GM21526 (cell line): ENCODE results near the gene FSCN2.

ENCODE experiments used
- ATAC-seq: cut with Tn5 transposase; IDR thresholded peaks from one replicate; pipeline ENCODE4 v1.9.1; 2021; ENCODE audit warnings: moderate library complexity; ENCODE audit not compliant: unreplicated experiment, low FRiP score

FSCN2 gene

GRCh38 chr17:81538651-81539570, 10.7 kb downstream of the FSCN2 start:
- ATAC-seq = no peak

DNA sequence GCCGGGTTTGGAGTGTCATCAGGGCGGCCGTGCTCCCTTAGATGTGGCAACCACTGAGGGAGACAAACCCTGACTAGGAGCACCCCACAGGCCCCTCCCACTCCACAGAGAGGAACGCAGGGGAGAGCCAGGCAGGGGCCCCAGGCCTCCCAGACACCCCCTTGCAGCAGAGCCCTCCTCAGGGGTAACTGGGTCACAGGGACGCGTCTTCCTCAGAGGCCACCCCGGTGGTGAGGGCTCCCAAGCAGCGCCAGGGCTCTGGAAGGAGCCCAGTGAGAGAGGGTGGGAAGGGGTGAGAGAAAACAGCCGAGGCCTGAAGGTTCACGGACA, 11.4 kb downstream of the FSCN2 start:
- no peak for ATAC-seq

DNA sequence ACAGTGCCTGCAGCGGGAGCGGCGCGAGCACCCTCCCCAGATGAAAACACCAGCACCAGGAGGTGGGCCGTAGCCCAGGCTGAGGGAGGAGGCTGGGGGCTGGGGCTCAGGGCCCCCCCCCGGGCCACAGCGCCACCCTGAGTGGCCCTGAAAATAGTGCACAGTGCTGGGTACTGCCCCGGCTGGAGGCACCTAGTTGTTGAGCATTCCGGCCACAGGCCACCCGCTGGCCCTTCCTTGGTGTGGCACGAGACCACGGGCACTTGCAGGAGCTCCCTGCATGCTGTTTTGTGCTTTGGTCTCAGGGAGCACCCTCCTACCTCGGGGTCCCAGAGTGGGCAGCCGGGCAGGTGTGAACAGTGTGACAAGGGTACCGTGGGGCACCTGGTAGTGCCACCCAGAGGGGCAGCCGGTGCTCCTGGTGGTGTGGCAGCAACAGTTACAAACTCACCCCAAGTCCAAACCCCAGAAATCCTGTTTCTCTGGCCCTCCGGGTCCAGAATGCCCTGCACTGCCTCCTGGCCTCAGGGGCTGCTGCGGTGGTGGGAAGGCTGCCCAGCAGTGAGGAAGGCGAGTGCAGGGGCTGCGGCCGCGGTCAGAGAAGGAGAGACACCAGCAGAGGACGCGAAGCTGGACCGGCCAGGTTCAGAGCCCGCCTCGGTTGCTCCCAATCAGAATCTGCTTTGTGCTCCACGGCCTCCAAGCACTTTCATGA, 11.9 kb downstream of the FSCN2 start:
- ATAC-seq = no peak

- ATAC-seq = no peak
These were observed 12.5 kb downstream of the FSCN2 start for GRCh38 chr17:81540676-81541027.

- no peak for ATAC-seq
These were observed 12.9 kb downstream of the FSCN2 start for GRCh38 chr17:81541123-81541522.

GRCh38 chr17:81542431-81543338, 14.5 kb downstream of the FSCN2 start:
- ATAC-seq = no peak

DNA sequence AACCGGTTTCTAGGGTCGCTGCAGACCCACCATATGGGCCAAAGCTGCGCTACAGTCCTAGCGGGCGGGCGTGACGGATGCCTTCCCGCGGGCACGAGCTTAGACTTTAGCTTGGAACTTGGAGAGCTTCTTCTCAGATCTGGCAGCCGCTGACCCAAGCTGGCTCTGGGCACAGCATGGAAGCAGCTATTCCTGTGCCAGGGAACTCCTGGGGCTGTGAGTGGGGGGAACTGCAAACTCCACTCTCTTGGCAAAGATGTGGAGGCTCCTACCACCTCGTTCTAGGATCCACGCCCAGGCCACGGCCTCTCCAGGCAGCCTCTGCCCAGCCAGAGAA, 15.1 kb downstream of the FSCN2 start:
- ATAC-seq = no peak

- ATAC-seq = no peak
These were observed 15.6 kb downstream of the FSCN2 start for GRCh38 chr17:81543756-81544155.

- no peak for ATAC-seq
These were observed 16.3 kb downstream of the FSCN2 start for GRCh38 chr17:81544281-81544974.

- ATAC-seq = no peak
These were observed 17.2 kb downstream of the FSCN2 start for GRCh38 chr17:81545160-81545949.

DNA sequence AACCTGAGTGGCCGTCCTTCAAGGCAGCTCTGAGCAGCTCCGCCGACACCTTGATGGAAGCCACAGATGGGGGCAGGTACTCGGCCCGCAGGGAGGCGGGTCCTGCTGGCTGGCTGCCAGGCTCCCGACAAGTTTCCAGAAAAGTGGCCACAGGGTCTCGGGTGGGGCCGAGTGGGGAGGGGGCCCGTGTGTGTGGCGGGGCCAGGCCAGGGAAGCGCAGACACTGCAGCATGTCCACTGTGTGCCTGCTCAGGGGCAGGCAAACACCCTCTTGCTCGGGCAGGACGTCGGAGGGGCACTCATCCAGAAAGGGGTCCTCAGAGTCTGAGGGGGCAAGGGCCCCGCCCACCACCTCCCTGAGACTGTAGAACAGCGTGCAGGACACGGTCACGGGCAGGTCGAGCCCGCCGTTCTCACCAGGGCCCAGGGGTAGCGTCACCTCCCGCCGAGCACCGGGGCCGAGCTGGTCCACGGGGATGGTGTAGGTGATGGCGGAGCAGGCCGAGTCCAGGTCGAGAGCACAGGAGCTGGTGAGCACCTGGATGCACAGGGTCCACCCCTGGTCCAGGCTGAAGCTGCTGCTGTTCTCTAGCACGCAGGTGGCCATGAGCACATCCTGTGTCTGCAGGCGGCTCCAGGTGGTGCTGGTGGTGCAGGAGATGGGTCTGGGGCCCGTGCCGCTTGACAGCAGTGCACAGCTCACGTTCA, 18.9 kb downstream of the FSCN2 start:
- no peak for ATAC-seq

- no peak for ATAC-seq
These were observed 19.4 kb downstream of the FSCN2 start for GRCh38 chr17:81547614-81547982.

- ATAC-seq = no peak
These were observed 20.9 kb downstream of the FSCN2 start for GRCh38 chr17:81549031-81549557.

- ATAC-seq = no peak
These were observed 21.6 kb downstream of the FSCN2 start for GRCh38 chr17:81549826-81550225.

GRCh38 chr17:81550285-81550684, 22.1 kb downstream of the FSCN2 start:
- ATAC-seq = no peak

- no peak for ATAC-seq
These were observed 22.8 kb downstream of the FSCN2 start for GRCh38 chr17:81550830-81551457.

- ATAC-seq = peak; percentile 25
These were observed 23.5 kb downstream of the FSCN2 start for GRCh38 chr17:81551458-81552243.
